ENCODE measurements around the gene CYB5A. TPM values are rescaled to one million over a fixed set of nuclear protein-coding genes. Genes with fewer than 3 reads are reported as not detected.

Gene CYB5A
- total and polyA plus RNA-seq, 9 of the 15 experiments (the other 6 are each of a cell fraction or from before 2014, with no cell fraction given): 11.9 to 22.6 (median 14.1) TPM

GRCh38 chr18:74337155-74337911 is 45.6 kb upstream of the CYB5A start (continued):
- TF ChIP-seq POLR2H (tag; IDR thresholded peaks at IDR 0.05; ENCODE audit: low read depth) (no peak), BRCA1 (IDR thresholded peaks at IDR 0.05) (no peak), BRCA1 (CRISPR knock-in tag; IDR thresholded peaks at IDR 0.05) (no peak), BACH1 (tag; IDR thresholded peaks at IDR 0.05) (no peak), NR3C1 (CRISPR knock-in tag; IDR thresholded peaks at IDR 0.05) (no peak), MNT (conservative IDR thresholded peaks at IDR 0.05) (0 out of 4 replicates have a peak, but pooled peaks of 1 of the 2 experiments have one; percentile 21), POU5F1 (IDR thresholded peaks at IDR 0.05; ENCODE audit: borderline replicate concordance, low read depth, low read length, partially characterized antibody) (no peak), TEAD2 (tag; IDR thresholded peaks at IDR 0.05) (no peak), PKNOX1 (IDR thresholded peaks at IDR 0.05) (peak; percentile 31; the same call in 1 of the 2 replicates), GTF2A2 (tag; IDR thresholded peaks at IDR 0.05) (no peak), ZMIZ1 (IDR thresholded peaks at IDR 0.05; ENCODE audit: low read depth in 2 of 2, low read length in 2 of 2) (no peak), SP1 (CRISPR knock-in tag; IDR thresholded peaks at IDR 0.05) (no peak), TBL1XR1 (IDR thresholded peaks at IDR 0.05; ENCODE audit: low read length in 2 of 2) (no peak), MTF1 (CRISPR knock-in tag; IDR thresholded peaks at IDR 0.05; ENCODE audit: borderline replicate concordance) (no peak), TGIF2 (CRISPR knock-in tag; IDR thresholded peaks at IDR 0.05) (no peak), MTA2 (IDR thresholded peaks at IDR 0.05; ENCODE audit: low read depth) (peak; percentile 34; the same call in 1 of the 2 replicates), CBX1 (IDR thresholded peaks at IDR 0.05; ENCODE audit: low read depth) (no peak), OTX1 (CRISPR knock-in tag; IDR thresholded peaks at IDR 0.05) (no peak), CBX2 (IDR thresholded peaks at IDR 0.05; ENCODE audit: insufficient read depth, low read length, poor library complexity, severe bottlenecking) (no peak), NBN (IDR thresholded peaks at IDR 0.05; ENCODE audit: low read depth) (no peak), LCOR (CRISPR knock-in tag; IDR thresholded peaks at IDR 0.05) (no peak), THRAP3 (IDR thresholded peaks at IDR 0.05; ENCODE audit: borderline replicate concordance) (no peak), ARNT (IDR thresholded peaks at IDR 0.05) (no peak)
